Ovary (tissue), 9 donors: ENCODE data around the gene FKBP6. TPM values are rescaled to one million over a fixed set of nuclear protein-coding genes. Genes with fewer than 3 reads are reported as not detected.
"Not testable (repeated sequence)": the region's sequence is repeated elsewhere in the genome, so short reads cannot be mapped to it uniquely, and the experiment has no call there.

Experiments
- DNase-seq, 5 donors: peaks; one replicate each; pipeline ENCODE4 v3.0.0-alpha.2; 2019 to 2020
- H3K27ac ChIP-seq, 2 donors: fragments of 200-600 bp; one replicate each; pipeline versions ENCODE4 v1.5.1 to v1.8.0; 2019 to 2022
- H3K27me3 ChIP-seq: fragments of 200-600 bp; one replicate; pipeline ENCODE4 v1.8.0; 2022
- H3K36me3 ChIP-seq: fragments of 200-600 bp; sonication (generic); one replicate; pipeline ENCODE4 v1.5.1; 2019
- H3K4me1 ChIP-seq: one replicate; pipeline ENCODE4 v1.8.1; 2013; ENCODE audit warnings: mild to moderate bottlenecking, moderate library complexity; ENCODE audit not compliant: insufficient read depth
- H3K4me3 ChIP-seq: fragments of 200-600 bp; sonication (generic); one replicate; pipeline ENCODE4 v1.5.1; 2017
- H3K9me3 ChIP-seq, 2 donors: fragments of 200-600 bp in 1 of 2; sonication (generic) in 1 of 2; one replicate each; pipeline versions ENCODE4 v1.5.1 to v1.8.1; 2013 to 2019; ENCODE audit warnings: mild to moderate bottlenecking in 1 of 2, moderate library complexity in 1 of 2
- CTCF ChIP-seq, 3 donors: fragments of 450-650 bp in 2 of 3; fragments of 200-600 bp in 1 of 3; IDR thresholded peaks; one replicate each; pipeline versions ENCODE4 v1.5.1 to v1.8.0; 2016 to 2022; ENCODE audit warnings: antibody characterized with exemption in 3 of 3, mild to moderate bottlenecking in 1 of 3
- EP300 ChIP-seq: sonication (generic); formaldehyde crosslinking; IDR thresholded peaks from one replicate; pipeline ENCODE4 v1.6.1; 2017; ENCODE audit warnings: antibody characterized with exemption
- POLR2A ChIP-seq: fragments of 450-650 bp; IDR thresholded peaks from one replicate; pipeline ENCODE4 v1.6.1; 2017; ENCODE audit warnings: antibody characterized with exemption, mild to moderate bottlenecking, moderate library complexity
- WGBS, 3 donors: extraction: QIAGEN DNeasy Blood & Tissue Kit in 1 of 3; methylation state at CpG; one replicate each; pipeline versions ENCODE4 v1.1.5 to v1.1.7; 2013 to 2017; 5-methylcytosine and 5-hydroxymethylcytosine counted together
- intact Hi-C, 4 donors: fragments of 100-400 bp; cut with DNase I; formaldehyde crosslinking; loops; one replicate each; pipeline versions ENCODE4 v1.11.0 to v1.15.1; 2022 to 2023
- polyA plus RNA-seq, 2 donors: library from polyadenylated mRNA; stranded (reverse); fragments of 200-250 nt in 1 of 2; fragments of 350-450 nt in 1 of 2; fragmentation: Illumina TruSeq in 1 of 2; extraction: RNeasy Lipid Tissue Mini Kit (QIAGEN cat#74804) in 1 of 2; gene quantifications; one replicate each; pipeline ENCODE4 v1.2.3, GENCODE V29; 2013 to 2014
- total RNA-seq, 7 donors: library from RNA; depleted of rRNA in 2 of 7; stranded (reverse); fragments of >200 nt in 2 of 7; fragmentation: NEBNext Ultra II Directional in 3 of 7; extraction: Animal tissue kit (Norgen Biotek cat#: 25700) in 3 of 7; gene quantifications; one replicate each; pipeline versions ENCODE4 v1.1.0 to v1.2.4, GENCODE V29; 2016 to 2023
- donor health status: DM: no; HTN: no; CAD: no; lungs with moderate emphysema.
- donor health status: DM: no; HTN: no; CAD: no.
- donor health status: Bipolar disorder and iron deficiency.
- donor health status: DM: yes; HTN: yes; CAD: no.
- donor health status: DM: no; HTN: no; CAD: no.
- donor health status: DM: yes; HTN: yes; CAD: no.

The FKBP6 gene
- total and polyA plus RNA-seq, 9 donors = 0.27 to 0.47 TPM; not detected in 7

GRCh38 chr7:73325424-73325823 is 2.5 kb upstream of the FKBP6 start:
- 86 to 90% (median 88%) methylated on average over 5 to 6 of the region's 6 CpGs for WGBS, 3 donors
- H3K36me3 ChIP-seq, H3K4me3 ChIP-seq, H3K4me1 ChIP-seq, H3K9me3 ChIP-seq, H3K27me3 ChIP-seq, intact Hi-C loops, DNase-seq, H3K27ac ChIP-seq: not testable (repeated sequence)

DNA sequence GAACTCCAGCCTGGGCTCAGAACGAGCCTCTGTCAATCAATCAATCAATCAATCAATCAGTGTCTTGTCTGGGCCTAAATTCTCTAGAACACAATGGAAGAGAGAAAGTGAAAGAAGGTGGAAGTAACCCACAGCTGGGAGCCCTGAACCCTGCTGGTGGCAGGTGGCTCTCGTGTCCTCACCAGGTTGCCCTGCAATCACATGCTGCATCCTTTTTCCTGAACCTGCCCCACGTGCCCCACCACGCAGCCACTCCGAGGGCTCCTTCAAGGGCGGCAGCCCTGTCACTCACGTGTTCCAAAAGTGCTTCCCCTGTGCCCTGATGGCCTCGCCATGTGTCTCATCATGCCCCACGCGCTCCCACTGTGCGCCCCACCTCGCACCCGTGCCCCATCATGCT is 512 bp upstream of the FKBP6 start:
- H3K36me3 ChIP-seq, DNase-seq, H3K4me3 ChIP-seq, H3K4me1 ChIP-seq, H3K9me3 ChIP-seq, H3K27me3 ChIP-seq, H3K27ac ChIP-seq, intact Hi-C loops: not testable (repeated sequence)
- WGBS, 3 donors = 78 to 89% (median 83%) methylated on average over 10 to 11 of the region's 13 CpGs

GRCh38 chr7:73328696-73329095 is 735 bp downstream of the FKBP6 start:
- no peaks in the 10 kb centered on the region for H3K4me1 ChIP-seq
- no peak for TF ChIP-seq EP300
- no peak for TF ChIP-seq CTCF (IDR thresholded peaks at IDR 0.05)
- no peak for TF ChIP-seq POLR2A
- H3K27me3 ChIP-seq = no peaks in the 10 kb centered on the region
- no peak for DNase-seq
- no peak overlapping the region for H3K27ac ChIP-seq
- intact Hi-C loops = no loop called here
- H3K36me3 ChIP-seq = no peaks in the 10 kb centered on the region
- no peak overlapping the region for H3K4me3 ChIP-seq
- 94 to 96% (median 95%) methylated on average over 10 of the region's 10 CpGs for WGBS, 3 donors
- no peaks in the 10 kb centered on the region for H3K9me3 ChIP-seq

- 41 to 59% (median 54%) methylated on average over 11 of the region's 11 CpGs for WGBS, 3 donors
- H3K27ac ChIP-seq = no peak overlapping the region
- H3K27me3 ChIP-seq = no peaks in the 10 kb centered on the region
- no peaks in the 10 kb centered on the region for H3K36me3 ChIP-seq
- DNase-seq = no peak
- no peaks in the 10 kb centered on the region for H3K9me3 ChIP-seq
- H3K4me3 ChIP-seq = no peak overlapping the region
- intact Hi-C loops = no loop called here
- H3K4me1 ChIP-seq = no peaks in the 10 kb centered on the region
- TF ChIP-seq CTCF (IDR thresholded peaks at IDR 0.05) = no peak
- TF ChIP-seq EP300 = no peak
- no peak for TF ChIP-seq POLR2A
Measured at GRCh38 chr7:73329861-73330581, 2.1 kb downstream of the FKBP6 start.

- H3K9me3 ChIP-seq = no peaks in the 10 kb centered on the region
- no peak for DNase-seq
- H3K4me3 ChIP-seq = no peak overlapping the region
- H3K27ac ChIP-seq = no peak overlapping the region
- no peaks in the 10 kb centered on the region for H3K36me3 ChIP-seq
- no peaks in the 10 kb centered on the region for H3K4me1 ChIP-seq
- TF ChIP-seq EP300 = no peak
- no peak for TF ChIP-seq CTCF (IDR thresholded peaks at IDR 0.05)
- TF ChIP-seq POLR2A = no peak
- intact Hi-C loops = no loop called here
- 52 to 64% (median 61%) methylated on average over 6 of the region's 6 CpGs for WGBS, 3 donors
- no peaks in the 10 kb centered on the region for H3K27me3 ChIP-seq
Measured at GRCh38 chr7:73330772-73331171, 2.8 kb downstream of the FKBP6 start.
